Left lobe of liver (tissue), 2 donors: ENCODE data around the gene AFAP1L1. TPM values are rescaled to one million over a fixed set of nuclear protein-coding genes. Genes with fewer than 3 reads are reported as not detected.

Experiments used
- ATAC-seq: fragments of 200-7000 bp; cut with Tn5 transposase; one replicate; pipeline ENCODE4 v1.9.1; 2020; ENCODE audit warnings: mild to moderate bottlenecking, moderate library complexity
- DNase-seq: peaks from one replicate; pipeline ENCODE4 v3.0.0-alpha.2; 2020; ENCODE audit warnings: low spot score
- total RNA-seq: library from RNA; stranded (reverse); gene quantifications from one replicate; pipeline ENCODE4 v1.2.1, GENCODE V29; 2021
- donor health status: DM: no; HTN: no; CAD: no; lungs with moderate emphysema.
- donor health status: DM: no; HTN: yes; CAD: no.

Gene AFAP1L1
- total RNA-seq, 1 donor from 2014 or later, result 2.6 TPM

DNA sequence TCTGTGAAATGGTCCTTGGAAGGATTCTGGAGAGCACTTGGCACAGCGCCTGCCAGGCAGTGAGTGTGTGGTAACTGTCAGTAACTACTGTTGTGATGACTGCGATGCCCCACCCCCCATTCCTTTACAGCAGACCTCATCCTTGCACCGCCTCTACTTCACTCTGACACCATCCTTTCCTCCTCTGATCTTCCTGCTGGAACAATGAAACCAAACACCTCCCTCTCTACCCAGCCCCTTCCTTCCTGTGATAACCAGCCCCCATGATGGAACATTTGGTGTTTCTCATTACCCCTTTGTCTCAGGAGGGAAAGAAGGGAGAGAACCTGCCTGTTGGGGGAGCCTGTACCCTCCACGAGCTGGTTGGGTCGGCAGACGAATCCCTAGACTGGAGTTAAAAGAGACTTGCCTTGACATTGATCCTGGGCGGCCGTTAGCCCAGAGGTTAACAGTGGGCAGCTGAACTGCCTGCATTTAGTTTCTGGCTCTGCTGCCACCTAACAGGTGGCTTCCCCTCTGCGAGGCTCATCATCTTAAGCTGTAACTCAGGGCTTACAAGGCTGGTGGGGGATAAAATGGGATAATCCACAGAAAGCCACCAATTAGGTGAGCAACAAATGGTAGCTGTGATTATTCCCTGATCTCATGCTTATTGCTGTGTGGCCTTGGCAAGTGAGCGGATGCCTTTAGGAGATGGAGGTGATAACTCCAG lies 39.4 kb downstream of the AFAP1L1 start:
- DNase-seq, result no peak
- no peak for ATAC-seq

DNA sequence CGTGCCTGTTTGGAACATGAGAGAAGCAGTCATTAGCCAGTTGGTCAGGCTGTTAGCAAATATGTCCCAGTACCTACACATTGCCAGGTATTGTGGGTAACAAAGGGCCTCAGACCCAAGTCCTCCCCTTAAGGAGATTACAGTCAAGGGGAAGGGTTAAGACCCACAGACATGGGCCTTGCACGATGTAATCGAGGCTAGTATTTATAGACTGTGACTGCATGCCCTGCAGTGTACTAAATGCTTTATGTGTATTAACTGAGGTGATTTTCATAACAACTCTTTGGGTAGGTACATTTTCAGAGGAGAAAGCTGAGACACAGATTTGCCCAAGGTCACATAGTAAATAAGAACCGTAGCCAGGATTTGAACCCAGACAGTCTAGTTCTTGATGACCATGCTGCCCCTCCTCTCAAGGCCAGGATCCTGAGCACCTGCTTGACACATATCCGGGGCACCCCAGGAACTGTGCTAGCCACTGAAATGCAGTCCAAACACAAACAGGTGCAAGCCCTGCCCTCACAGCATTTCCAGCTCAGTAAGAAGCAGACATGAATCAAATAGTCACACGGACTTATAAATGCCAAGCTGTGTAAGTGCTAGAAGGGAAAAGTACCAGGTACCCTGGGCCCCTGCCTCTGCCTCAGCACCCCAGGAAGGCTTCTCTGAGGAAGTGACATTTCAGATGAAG lies 41.6 kb downstream of the AFAP1L1 start:
- ATAC-seq, result no peak
- DNase-seq, result no peak

DNA sequence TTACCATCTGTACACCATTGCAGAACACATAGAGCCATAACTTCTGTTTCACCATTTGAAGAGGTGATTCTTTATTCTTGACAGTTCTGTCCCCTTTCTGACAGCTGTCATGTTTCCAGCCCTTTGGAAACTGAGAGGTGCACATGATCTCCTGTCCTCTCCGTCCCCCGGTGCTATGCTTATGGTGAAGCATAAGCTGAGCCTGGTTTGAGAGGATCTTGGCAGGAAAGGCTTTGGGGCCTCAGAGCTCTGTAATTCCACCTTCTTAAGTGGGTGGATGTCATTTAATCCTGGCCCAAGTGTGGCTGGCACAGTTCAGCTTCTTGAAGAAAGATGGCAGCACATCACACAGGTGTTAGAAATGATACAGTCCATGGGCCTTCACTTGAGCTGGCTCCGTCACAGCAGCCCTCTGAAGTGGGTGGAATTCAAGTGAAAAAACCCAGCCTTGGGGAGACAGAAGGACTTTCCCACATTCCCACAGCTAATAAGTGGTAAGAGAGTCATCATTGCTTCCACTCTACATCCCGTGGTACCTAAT lies 43.0 kb downstream of the AFAP1L1 start:
- ATAC-seq (no peak), DNase-seq (no peak)

DNA sequence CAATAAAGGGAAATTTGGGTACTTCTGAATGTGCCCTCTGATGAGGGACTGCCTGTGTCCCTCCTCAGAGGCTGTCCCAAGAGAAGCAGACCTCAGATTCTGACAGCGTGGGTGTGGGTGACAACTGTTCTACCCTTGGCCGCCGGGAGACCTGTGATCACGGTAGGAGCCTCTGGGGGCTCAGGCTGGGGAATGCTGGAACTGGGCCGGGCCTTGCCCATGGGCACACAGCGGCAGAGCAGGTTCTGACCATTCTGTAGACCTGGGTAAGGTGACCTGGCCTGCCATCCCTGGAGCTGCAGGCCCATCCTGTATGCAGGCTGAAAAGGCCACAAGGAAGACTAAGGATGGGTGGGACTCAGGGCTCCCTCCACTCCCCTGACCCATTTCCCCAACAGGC lies 44.1 kb downstream of the AFAP1L1 start:
- ATAC-seq, result no peak
- DNase-seq, result no peak

DNA sequence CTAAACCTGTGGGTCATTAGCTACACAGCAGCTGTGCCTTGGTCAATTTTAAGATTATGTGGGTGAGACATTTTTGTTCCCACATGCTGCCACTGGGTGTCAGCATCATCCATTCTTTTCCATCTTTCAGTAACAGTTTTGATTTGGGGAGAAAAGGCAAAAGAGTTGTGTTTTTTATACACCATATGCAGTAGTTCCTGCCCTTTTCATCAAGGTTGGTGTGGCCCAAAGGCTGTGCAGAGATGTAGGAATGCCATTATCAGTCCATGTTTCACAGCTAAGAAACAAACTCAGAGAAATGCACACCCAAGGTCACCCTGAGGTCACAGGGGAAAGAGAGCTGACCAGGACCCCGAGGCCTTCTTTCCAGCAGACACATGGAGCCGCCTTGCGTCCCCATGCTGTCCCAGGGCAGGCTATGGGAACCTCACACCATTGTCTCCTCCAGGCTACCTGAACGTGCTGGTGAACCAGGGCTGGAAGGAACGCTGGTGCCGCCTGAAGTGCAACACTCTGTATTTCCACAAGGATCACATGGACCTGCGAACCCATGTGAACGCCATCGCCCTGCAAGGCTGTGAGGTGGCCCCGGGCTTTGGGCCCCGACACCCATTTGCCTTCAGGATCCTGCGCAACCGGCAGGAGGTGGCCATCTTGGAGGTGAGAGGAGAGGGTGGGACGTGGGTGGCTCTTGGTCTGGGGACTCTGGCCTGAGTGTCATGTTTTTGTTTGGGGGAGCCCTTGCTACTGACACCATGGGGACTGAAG lies 45.8 kb downstream of the AFAP1L1 start:
- ATAC-seq (peak; percentile 68), DNase-seq (no peak)

DNA sequence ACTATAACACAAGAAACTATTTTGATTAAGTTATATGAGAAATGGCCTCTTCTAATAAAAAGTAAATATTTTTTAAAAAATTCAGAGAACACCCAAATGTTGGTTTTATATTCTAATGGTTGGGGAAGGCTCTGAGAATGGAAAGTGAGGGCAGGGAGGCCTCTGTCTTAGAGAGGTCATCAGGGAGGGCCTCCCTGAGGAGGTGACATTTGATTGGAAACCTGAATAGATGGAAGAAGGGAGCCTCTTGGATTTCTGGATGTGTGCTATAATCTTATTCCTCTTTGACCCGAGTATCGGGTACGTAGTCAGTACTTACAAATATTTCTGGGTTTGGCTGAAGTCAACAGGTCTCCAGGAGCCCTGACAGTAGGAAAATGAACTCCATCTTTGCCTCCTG lies 47.5 kb downstream of the AFAP1L1 start:
- DNase-seq, result no peak
- no peak for ATAC-seq

DNA sequence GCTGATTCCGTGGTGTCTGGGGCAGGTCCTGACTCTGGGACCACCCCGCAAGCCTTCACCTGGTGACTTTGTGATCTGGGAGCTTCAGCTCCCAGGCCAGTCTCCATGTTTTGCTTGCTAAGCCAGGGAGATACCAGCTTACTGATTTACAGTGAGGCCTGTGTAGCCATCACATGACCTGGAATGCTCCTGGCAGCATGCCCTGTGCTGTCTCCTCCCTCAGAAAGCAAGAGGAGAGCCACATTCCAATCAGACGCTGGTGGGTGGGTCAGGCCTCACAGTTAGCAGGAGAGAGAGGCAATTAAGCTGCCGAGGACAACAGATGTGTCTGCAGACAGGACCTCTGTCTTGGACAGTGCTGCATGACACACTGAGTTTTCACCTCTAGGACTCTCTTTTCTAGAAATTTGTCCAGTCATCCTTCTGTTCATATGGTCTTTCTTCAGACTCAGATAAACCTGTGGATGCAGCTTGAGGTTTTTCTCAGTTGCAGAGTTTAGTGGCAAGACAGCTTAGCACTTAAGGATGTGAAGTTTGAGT lies 49.2 kb downstream of the AFAP1L1 start:
- peak; percentile 93 for ATAC-seq

DNA sequence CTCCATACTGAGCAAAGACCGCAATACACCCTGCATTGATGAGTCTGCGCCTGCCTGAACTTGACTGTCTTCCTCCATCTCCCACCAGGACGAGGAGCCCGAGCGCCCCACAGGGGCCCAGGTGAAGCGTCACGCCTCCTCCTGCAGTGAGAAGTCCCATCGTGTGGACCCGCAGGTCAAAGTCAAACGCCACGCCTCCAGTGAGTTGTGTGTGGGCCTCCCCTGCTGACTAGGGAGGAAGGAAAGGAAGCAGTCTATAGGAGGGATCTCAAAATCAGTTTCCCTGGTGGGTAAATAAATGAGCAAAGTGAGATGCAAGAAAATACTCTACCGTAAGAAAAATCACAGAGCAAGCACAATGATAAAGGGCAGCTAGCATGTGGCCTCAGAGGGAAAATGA lies 50.9 kb downstream of the AFAP1L1 start:
- no peak for ATAC-seq

More for the DNA sequence above, 49.2 kb downstream of the AFAP1L1 start:
- DNase-seq, result peak; percentile 87

DNA sequence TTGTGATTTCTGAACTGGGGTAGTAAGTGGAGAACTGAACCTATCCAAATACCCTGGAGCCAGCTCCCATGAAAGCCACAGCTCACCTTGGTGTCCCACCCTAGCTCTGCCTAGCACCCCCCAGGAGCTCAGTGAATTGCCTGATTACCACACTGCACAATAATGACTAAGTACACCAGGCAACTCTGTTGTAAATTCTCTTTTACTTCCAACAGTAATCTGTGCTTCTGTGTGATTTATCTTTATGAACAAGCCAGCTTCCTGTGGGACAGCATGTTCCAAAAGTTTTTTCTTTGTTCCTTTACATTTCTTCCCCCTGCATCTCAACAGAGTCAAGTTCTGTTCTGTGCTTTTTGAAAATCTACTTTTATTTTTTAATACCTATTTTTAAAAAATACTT lies 51.6 kb downstream of the AFAP1L1 start:
- ATAC-seq, result no peak
- DNase-seq, result no peak

More for the DNA sequence above, 50.9 kb downstream of the AFAP1L1 start:
- DNase-seq, result no peak

DNA sequence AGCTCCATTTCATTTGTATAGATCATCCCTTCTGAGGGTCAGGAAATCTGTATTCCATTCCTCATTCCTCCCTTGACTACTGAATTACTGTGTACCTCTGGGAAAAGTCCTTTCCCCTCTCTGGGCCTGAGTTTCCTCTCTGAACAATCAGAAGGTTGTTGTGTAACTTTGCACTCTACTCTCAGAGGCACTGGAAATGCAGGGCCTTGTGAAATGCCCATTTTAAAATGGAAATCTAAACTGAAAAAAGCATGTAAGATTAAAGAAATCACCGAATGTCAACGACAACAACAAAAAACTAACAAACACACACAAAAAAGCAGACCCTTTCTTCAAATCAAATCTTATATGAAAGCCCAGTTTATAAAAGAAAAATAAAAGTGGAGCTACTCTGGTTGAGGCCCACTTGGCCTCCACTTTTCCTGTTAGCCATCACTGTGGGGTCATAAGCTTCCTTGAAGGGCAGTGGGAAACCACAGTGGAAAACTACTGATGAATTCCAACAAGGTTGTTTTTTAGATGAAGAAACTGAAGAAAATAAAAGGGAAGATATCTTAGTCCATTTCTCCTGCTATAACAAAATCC lies 52.1 kb downstream of the AFAP1L1 start:
- ATAC-seq, result peak; percentile 40
- no peak for DNase-seq

DNA sequence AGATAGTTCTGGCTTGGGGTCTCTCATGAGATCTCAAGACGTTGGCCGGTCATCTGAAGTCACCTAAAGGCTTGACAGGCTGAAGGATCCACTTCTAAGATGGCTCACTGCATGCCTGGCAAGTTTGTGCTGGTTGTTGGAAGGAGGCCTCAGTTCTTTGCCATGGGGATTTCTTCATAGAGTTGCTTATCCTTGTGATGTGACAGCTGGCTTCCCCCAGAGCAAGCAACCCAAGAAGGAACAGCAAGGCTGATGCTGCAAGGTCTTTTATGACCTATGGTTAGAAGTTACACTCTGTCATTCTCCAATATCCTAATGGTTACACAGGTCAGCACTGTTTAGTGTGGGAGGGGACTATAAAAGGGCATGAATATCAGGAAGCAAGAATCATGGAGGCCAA lies 53.0 kb downstream of the AFAP1L1 start:
- no peak for ATAC-seq
- no peak for DNase-seq

DNA sequence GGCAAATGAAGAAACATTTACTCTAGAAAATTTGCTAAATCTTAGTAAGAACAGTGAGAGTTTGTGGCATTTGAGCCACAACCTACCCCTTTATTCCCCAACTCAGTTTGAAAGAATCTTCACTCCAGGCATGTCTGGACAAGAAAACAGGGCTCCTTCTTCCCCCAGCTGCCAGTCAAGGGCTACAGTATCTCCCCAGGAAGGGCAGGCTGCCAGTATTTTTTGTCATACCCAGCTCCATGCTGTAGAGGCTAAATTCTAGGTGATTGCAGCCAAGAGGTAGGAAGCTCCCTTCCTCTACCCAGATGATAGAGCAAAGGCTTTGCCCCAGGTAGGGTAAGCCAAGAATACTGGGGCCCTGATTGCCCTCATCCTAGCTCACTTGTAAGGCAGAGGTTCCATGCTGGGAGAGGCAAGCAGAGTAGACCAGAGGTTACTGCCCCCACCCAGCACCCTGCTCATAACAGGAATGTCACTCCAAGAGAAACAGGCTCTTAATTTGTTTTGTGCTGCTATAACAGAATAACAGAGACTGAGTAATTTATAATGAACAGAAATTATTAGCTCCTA lies 53.6 kb downstream of the AFAP1L1 start:
- DNase-seq (no peak), ATAC-seq (no peak)

DNA sequence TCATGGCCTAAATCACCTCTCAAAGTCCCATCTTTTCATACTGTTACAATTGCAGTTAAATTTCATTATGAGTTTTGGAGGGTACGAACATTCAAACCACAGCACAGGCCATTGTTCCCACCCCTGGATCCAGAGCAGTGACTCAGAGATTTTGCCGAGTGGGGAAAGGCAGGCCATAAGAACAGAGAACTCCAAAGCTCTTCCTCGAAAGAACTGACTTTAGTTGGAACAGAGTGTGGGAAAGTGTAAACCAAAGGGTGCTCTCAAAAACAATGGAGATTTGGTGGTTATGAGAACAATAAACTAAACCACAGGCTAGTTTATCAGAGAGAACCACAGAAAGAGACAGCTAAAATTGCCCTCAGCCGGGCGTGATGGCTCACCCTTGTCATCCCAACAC lies 54.2 kb downstream of the AFAP1L1 start:
- no peak for ATAC-seq
- DNase-seq, result no peak

DNA sequence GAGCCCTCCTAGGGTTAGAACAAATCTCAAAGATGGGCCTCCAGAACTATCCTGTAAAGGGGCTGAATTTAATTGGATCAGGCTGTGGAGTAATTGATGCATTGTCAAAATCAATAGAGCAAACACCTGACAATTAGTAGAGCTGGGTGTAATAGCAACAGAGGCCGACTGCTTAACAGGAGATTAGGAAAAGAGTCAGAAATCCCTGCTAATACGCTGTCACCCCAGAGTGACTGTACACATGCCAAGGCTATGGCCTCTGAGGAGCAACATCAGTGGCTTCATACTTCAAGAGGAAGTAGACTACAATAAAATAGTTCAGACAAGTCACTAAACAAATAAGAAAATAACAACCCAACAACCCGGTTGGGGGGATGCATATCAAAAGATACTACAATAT lies 55.0 kb downstream of the AFAP1L1 start:
- ATAC-seq (no peak), DNase-seq (no peak)

DNA sequence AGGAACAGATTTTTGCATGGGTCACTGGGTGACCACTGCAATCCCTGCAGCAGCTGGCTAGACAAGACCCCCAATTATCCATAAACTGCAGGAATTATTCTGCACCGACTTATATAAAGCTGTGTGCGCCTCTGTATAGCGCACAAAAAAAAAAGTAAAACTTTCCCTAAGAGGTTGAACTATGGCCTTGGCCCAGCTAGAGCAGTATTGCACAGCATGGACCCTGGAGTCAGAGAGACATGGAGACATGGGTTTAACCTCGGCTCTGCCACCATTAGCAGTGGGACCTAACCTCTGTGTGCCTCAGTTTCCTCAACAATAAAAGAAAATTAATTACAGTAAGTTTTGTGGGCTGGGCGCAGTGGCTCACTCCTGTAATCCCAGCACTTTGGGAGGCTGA lies 56.5 kb downstream of the AFAP1L1 start:
- no peak for DNase-seq
- ATAC-seq, result no peak

DNA sequence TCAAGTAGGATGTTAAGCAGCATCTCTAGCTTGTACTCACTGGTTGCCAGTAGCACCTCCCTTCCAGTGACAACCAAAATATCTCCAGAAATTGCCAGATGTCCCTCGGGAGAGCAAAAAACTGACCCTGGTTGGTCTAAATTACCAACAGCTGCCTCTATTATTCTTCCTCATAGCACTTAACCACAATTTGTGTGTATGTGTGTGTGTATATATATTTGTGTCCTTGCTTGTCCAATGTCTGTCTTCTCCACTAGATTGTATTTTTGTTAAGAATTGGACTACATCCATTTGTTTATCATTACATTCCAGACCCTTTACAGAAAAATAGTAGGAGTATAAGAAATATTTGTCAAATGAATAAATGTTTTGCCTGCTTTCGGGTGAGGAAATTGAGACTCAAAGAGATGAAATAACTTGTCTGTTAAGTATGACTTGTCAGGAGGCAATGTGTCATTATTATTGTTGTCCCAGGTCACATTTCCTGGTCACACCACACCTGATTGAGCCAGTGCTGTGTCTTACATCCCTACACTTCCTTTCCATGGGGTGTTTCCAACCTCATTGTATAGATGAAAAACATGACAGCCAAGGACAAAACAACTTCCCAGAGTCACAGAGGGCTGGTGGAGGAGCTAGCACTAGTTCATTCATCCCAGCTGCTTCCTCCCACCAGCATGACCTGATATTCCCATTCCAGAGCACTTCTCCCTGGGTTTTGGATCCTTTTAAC lies 62.2 kb downstream of the AFAP1L1 start:
- DNase-seq, result no peak
- no peak for ATAC-seq

DNA sequence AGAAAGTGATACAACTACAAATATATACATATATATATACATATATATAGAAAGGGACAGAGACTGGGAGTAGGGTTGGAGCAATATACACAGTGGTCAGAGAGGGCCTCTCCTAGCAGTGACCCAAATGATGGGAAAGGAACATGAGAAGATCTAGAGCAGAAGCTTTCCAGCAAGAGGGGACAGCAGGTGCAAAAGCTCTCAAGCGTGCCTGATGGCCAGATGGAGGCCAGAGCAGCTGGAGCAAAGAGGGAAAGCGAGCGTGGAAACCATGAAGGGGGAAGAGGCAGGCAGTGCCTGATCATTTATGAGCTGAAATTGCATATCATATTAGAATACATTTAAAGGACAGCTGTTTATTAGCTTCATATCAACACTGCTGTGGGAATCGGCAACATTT lies 66.1 kb downstream of the AFAP1L1 start:
- DNase-seq, result no peak
- no peak for ATAC-seq

DNA sequence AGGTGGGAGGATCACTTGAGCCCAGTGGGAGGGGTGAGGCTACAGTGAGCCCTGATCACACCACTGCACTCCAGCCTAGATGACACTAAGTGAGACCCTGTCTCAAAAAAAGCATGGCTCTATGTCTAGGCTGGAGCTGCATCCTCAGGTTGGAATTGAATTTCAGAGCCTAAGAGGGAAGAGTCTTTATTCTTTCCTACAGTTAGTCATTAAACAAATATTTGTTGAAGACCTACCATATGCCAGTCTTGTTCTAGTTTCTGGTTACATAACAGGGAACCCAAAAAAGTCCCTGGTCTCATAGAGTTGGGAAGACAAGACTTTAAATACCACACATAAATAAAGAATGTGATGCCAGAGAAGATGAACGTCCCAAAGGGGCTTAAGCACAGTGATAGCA lies 66.7 kb downstream of the AFAP1L1 start:
- no peak for DNase-seq
- ATAC-seq, result no peak

DNA sequence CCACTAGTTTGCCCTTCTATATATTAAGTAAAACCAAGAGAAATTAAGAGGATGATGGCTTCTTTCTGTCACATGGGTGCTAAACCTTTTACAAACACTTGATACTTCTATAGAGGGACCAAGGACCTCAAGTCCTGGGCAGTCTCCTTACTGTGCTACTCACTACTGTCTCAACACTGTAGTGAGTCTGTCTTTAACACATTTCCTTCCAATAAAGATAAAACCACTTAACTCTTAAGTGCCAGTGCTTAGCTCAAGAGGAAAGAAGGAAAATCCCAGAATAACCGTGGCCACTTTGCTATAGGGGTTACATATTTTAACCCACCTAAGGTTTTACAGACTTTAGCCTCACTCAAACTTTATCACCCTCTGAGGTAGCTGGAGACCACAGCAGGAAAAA lies 69.3 kb downstream of the AFAP1L1 start:
- ATAC-seq, result no peak
- DNase-seq, result no peak

DNA sequence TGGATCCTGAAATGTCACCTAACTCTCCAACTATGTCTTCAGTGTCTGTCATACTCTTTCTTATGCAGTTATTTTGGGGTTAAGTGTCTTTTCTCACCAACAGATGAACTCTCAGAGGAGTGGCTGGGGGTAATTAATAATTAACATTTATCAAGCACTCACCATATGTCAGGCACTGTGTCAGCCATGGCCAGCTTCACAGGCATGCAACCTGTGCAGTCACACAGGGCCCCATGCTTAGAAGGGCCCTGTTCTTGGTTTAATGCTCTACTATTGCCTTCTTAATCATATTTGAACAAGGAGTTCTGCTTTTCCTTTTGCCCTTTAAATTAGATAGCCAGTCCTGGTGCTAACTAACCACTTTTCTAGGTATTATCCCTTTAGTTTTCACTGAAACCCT lies 70.2 kb downstream of the AFAP1L1 start:
- DNase-seq (no peak), ATAC-seq (no peak)
